ENCODE measurements around the gene PTPN13.

The PTPN13 gene

GRCh38 chr4:86775061-86775460 is 180.9 kb downstream of the PTPN13 start:
- no peak overlapping the region for H3K4me3 ChIP-seq (ENCODE audit: low read length)
- no peak for DNase-seq (ENCODE audit: low read depth, low spot score)

GRCh38 chr4:86778175-86778574 is 184.1 kb downstream of the PTPN13 start:
- no peak overlapping the region for H3K4me3 ChIP-seq (ENCODE audit: low read length)
- no peak for DNase-seq (ENCODE audit: low read depth, low spot score)

- no peak for DNase-seq (ENCODE audit: low read depth, low spot score)
- H3K4me3 ChIP-seq (ENCODE audit: low read length): no peak overlapping the region
These were observed 194.7 kb downstream of the PTPN13 start for GRCh38 chr4:86788826-86789225.

- H3K4me3 ChIP-seq (ENCODE audit: low read length): no peak overlapping the region
- DNase-seq (ENCODE audit: low read depth, low spot score): peak; percentile 34
These were observed 197.0 kb downstream of the PTPN13 start for GRCh38 chr4:86791126-86791525.

- DNase-seq (ENCODE audit: low read depth, low spot score): no peak
- H3K4me3 ChIP-seq (ENCODE audit: low read length): no peak overlapping the region
These were observed 215.7 kb downstream of the PTPN13 start for GRCh38 chr4:86809809-86810208.

GRCh38 chr4:86810847-86811246 is 216.7 kb downstream of the PTPN13 start:
- no peak overlapping the region for H3K4me3 ChIP-seq (ENCODE audit: low read length)
- no peak for DNase-seq (ENCODE audit: low read depth, low spot score)

- H3K4me3 ChIP-seq (ENCODE audit: low read length): no peak overlapping the region
- DNase-seq (ENCODE audit: low read depth, low spot score): no peak
These were observed 221.5 kb downstream of the PTPN13 start for GRCh38 chr4:86815653-86816052.

GRCh38 chr4:86816501-86817273 is 222.6 kb downstream of the PTPN13 start:
- no peak overlapping the region for H3K4me3 ChIP-seq (ENCODE audit: low read length)

GRCh38 chr4:86818211-86818610 is 224.1 kb downstream of the PTPN13 start:
- DNase-seq (ENCODE audit: low read depth, low spot score): no peak
- H3K4me3 ChIP-seq (ENCODE audit: low read length): no peak overlapping the region

More at GRCh38 chr4:86816501-86817273, 222.6 kb downstream of the PTPN13 start:
- no peak for DNase-seq (ENCODE audit: low read depth, low spot score)

- no peak for DNase-seq (ENCODE audit: low read depth, low spot score)
- no peak overlapping the region for H3K4me3 ChIP-seq (ENCODE audit: low read length)
These were observed 224.7 kb downstream of the PTPN13 start for GRCh38 chr4:86818841-86819240.

GRCh38 chr4:86819561-86819960 is 225.4 kb downstream of the PTPN13 start:
- no peak for DNase-seq (ENCODE audit: low read depth, low spot score)
- no peak overlapping the region for H3K4me3 ChIP-seq (ENCODE audit: low read length)

GRCh38 chr4:86821151-86821550 is 227.0 kb downstream of the PTPN13 start:
- H3K4me3 ChIP-seq (ENCODE audit: low read length): no peak overlapping the region
- DNase-seq (ENCODE audit: low read depth, low spot score): no peak

- DNase-seq (ENCODE audit: low read depth, low spot score): no peak
- no peak overlapping the region for H3K4me3 ChIP-seq (ENCODE audit: low read length)
These were observed 228.0 kb downstream of the PTPN13 start for GRCh38 chr4:86822136-86822535.

- DNase-seq (ENCODE audit: low read depth, low spot score): no peak
- H3K4me3 ChIP-seq (ENCODE audit: low read length): no peak overlapping the region
These were observed 231.4 kb downstream of the PTPN13 start for GRCh38 chr4:86825511-86825910.

GRCh38 chr4:86831262-86832130 is 237.4 kb downstream of the PTPN13 start:
- H3K4me3 ChIP-seq (ENCODE audit: low read length): no peak overlapping the region
- DNase-seq (ENCODE audit: low read depth, low spot score): no peak

- no peak overlapping the region for H3K4me3 ChIP-seq (ENCODE audit: low read length)
- no peak for DNase-seq (ENCODE audit: low read depth, low spot score)
These were observed 239.5 kb downstream of the PTPN13 start for GRCh38 chr4:86833615-86834014.

- H3K4me3 ChIP-seq (ENCODE audit: low read length): no peak overlapping the region
- DNase-seq (ENCODE audit: low read depth, low spot score): no peak
These were observed 240.8 kb downstream of the PTPN13 start for GRCh38 chr4:86834901-86835300.

GRCh38 chr4:86835677-86836076 is 241.6 kb downstream of the PTPN13 start:
- no peak for DNase-seq (ENCODE audit: low read depth, low spot score)
- no peak overlapping the region for H3K4me3 ChIP-seq (ENCODE audit: low read length)

- H3K4me3 ChIP-seq (ENCODE audit: low read length): no peak overlapping the region
- no peak for DNase-seq (ENCODE audit: low read depth, low spot score)
These were observed 243.8 kb downstream of the PTPN13 start for GRCh38 chr4:86837691-86838503.

- DNase-seq (ENCODE audit: low read depth, low spot score): no peak
These were observed 246.7 kb downstream of the PTPN13 start for GRCh38 chr4:86840858-86841257.

More at GRCh38 chr4:86840858-86841257, 246.7 kb downstream of the PTPN13 start:
- no peak overlapping the region for H3K4me3 ChIP-seq (ENCODE audit: low read length)

All from Jurkat, Clone E6-1 (cell line).